Ishikawa (cell line): ENCODE data around the gene ZBTB1.

Experiments used
- CEBPB ChIP-seq: IDR thresholded peaks from 2 replicates; pipeline ENCODE4 v1.6.1; 2012
- CREB1 ChIP-seq: IDR thresholded peaks from 2 replicates; pipeline ENCODE4 v1.6.1; 2012; ENCODE audit warnings: low read depth
- EGR1 ChIP-seq: IDR thresholded peaks from 2 replicates; pipeline ENCODE4 v1.6.1; 2012
- EP300 ChIP-seq: IDR thresholded peaks from 2 replicates; pipeline ENCODE4 v1.6.1; 2012; ENCODE audit warnings: borderline replicate concordance
- FOXM1 ChIP-seq: IDR thresholded peaks from 2 replicates; pipeline ENCODE4 v1.6.1; 2012; ENCODE audit warnings: low read depth, borderline replicate concordance
- MAX ChIP-seq: IDR thresholded peaks from 2 replicates; pipeline ENCODE4 v1.6.1; 2012
- NFIC ChIP-seq: IDR thresholded peaks from 2 replicates; pipeline ENCODE4 v1.6.1; 2012
- RAD21 ChIP-seq: IDR thresholded peaks from 2 replicates; pipeline ENCODE4 v1.6.1; 2012; ENCODE audit warnings: low read depth
- TAF1 ChIP-seq: IDR thresholded peaks from 2 replicates; pipeline ENCODE4 v1.6.1; 2012; ENCODE audit warnings: low read depth, mild to moderate bottlenecking
- TCF12 ChIP-seq: IDR thresholded peaks from 2 replicates; pipeline ENCODE4 v1.6.1; 2012; ENCODE audit warnings: low read depth
- TEAD4 ChIP-seq: IDR thresholded peaks from 2 replicates; pipeline ENCODE4 v1.6.1; 2012
- USF1 ChIP-seq: IDR thresholded peaks from 2 replicates; pipeline ENCODE4 v1.6.1; 2012
- YY1 ChIP-seq: IDR thresholded peaks from 2 replicates; pipeline ENCODE4 v1.6.1; 2012; ENCODE audit warnings: low read depth
- ZBTB7A ChIP-seq: IDR thresholded peaks from 2 replicates; pipeline ENCODE4 v1.6.1; 2012; ENCODE audit warnings: low read depth
- TF ChIP-seq, protein P1 (sequence below): IDR thresholded peaks from 2 replicates; pipeline ENCODE4 v1.6.1; 2012; ENCODE audit warnings: low read depth, mild to moderate bottlenecking

Gene ZBTB1

GRCh38 chr14:64522591-64523355 lies 18.2 kb downstream of the ZBTB1 start:
- TF ChIP-seq, protein P1, sequence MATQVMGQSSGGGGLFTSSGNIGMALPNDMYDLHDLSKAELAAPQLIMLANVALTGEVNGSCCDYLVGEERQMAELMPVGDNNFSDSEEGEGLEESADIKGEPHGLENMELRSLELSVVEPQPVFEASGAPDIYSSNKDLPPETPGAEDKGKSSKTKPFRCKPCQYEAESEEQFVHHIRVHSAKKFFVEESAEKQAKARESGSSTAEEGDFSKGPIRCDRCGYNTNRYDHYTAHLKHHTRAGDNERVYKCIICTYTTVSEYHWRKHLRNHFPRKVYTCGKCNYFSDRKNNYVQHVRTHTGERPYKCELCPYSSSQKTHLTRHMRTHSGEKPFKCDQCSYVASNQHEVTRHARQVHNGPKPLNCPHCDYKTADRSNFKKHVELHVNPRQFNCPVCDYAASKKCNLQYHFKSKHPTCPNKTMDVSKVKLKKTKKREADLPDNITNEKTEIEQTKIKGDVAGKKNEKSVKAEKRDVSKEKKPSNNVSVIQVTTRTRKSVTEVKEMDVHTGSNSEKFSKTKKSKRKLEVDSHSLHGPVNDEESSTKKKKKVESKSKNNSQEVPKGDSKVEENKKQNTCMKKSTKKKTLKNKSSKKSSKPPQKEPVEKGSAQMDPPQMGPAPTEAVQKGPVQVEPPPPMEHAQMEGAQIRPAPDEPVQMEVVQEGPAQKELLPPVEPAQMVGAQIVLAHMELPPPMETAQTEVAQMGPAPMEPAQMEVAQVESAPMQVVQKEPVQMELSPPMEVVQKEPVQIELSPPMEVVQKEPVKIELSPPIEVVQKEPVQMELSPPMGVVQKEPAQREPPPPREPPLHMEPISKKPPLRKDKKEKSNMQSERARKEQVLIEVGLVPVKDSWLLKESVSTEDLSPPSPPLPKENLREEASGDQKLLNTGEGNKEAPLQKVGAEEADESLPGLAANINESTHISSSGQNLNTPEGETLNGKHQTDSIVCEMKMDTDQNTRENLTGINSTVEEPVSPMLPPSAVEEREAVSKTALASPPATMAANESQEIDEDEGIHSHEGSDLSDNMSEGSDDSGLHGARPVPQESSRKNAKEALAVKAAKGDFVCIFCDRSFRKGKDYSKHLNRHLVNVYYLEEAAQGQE: no peak
- TF ChIP-seq CREB1 (no peak), EGR1 (no peak), RAD21 (no peak), TCF12 (no peak), TEAD4 (no peak), TAF1 (no peak), EP300 (no peak), CEBPB (no peak), MAX (no peak), YY1 (no peak), ZBTB7A (no peak), USF1 (no peak), FOXM1 (no peak), NFIC (no peak)

- TF ChIP-seq, protein P1: no peak
- TF ChIP-seq CREB1 (no peak), YY1 (no peak), FOXM1 (no peak), TAF1 (no peak), RAD21 (no peak), EP300 (no peak), TEAD4 (no peak), CEBPB (no peak), USF1 (no peak), NFIC (no peak), ZBTB7A (no peak), TCF12 (no peak), MAX (no peak), EGR1 (no peak)
These were observed 20.8 kb downstream of the ZBTB1 start for GRCh38 chr14:64525354-64525753.

GRCh38 chr14:64531567-64531966 lies 27.0 kb downstream of the ZBTB1 start:
- no peak for TF ChIP-seq FOXM1
- no peak for TF ChIP-seq ZBTB7A
- no peak for TF ChIP-seq YY1
- TF ChIP-seq, protein P1: no peak
- no peak for TF ChIP-seq CREB1
- TF ChIP-seq EGR1: no peak
- no peak for TF ChIP-seq RAD21
- no peak for TF ChIP-seq MAX
- TF ChIP-seq TCF12: no peak
- TF ChIP-seq NFIC: no peak
- no peak for TF ChIP-seq CEBPB
- TF ChIP-seq TEAD4: no peak
- TF ChIP-seq USF1: no peak
- no peak for TF ChIP-seq TAF1
- TF ChIP-seq EP300: no peak
